HG02763 (cell line): ENCODE data around the gene LRFN4.

Source experiments
- ATAC-seq: cut with Tn5 transposase; IDR thresholded peaks from one replicate; pipeline ENCODE4 v1.9.1; 2021; ENCODE audit warnings: mild to moderate bottlenecking, moderate library complexity; ENCODE audit not compliant: unreplicated experiment

Gene LRFN4

GRCh38 chr11:66887526-66887925, 30.7 kb downstream of the LRFN4 start:
- ATAC-seq = no peak

GRCh38 chr11:66888282-66888681, 31.4 kb downstream of the LRFN4 start:
- ATAC-seq = no peak

DNA sequence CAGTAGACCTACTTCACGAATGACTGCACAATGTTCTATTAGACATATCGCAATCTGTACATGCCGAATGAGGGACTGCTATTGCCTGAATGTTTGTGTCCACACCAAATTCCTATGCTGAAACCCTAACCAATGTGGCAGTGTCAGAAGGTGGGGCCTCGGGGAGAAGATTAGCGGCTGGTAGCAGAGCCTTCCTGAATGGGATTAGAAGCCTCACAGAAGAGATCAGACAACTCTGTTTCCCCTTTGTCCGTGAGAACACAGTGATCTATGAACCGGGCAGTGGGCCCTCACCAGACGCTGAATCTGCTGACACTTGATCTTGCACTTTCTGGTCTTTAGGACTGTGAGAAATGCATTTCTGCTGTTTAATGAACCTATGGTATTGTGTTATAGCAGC, 33.1 kb downstream of the LRFN4 start:
- no peak for ATAC-seq

DNA sequence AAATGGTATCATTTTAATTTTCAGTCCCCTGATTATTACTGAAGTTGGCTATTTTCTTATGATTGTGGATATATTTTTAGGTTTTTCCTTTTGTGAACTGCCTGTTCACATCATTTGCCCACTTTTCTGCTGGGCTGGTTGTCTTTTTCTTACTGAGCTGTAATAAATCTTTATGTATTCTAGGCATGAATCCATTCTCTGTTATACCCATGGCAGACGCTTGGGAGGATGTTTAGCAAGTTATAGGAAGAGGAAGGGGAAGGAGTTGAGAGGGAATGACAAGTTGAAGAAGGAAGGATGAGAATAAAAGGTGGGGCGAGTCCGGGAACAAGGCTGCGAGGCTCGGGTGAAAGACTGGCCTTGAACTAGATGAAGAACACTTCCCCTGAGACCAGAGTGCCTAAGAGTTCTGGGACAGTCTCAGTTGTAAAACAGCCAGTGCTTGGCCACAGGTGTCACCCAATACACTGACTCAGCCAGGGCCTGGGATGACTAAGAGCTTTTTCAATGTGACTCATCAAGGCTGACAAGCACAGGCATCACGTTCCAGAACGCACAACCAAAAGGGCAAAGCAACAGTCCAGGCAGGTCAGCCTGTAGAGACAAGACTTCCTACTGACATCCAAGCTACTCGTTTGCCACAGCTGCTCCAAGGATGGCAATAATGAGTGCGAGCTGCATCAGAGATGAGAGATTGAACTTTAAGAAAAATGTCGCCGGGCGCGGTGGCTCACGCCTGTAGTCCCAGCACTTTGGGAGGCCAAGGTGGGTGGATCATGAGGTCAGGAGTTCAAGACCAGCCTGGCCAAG, 35.2 kb downstream of the LRFN4 start:
- ATAC-seq = no peak

GRCh38 chr11:66892911-66893310, 36.0 kb downstream of the LRFN4 start:
- no peak for ATAC-seq

DNA sequence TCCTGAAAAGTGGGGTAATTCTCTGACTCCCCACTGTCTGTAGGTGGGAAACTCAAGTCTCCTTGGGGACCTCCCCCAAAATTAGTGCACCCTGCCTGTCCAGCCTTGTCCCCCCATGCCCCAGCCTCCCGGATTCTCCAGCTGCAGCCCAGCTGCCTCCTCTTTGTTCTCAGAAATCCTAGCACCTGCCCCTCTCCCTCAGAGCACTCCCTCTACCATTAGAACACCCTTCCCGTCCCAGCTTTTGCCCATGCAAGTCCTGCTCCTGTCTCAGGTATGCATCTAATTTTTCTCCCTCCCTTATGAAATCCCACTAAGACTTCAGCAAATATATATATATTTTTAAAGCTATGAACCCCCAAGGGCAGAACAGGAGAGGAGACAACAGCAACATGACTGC, 37.3 kb downstream of the LRFN4 start:
- no peak for ATAC-seq

DNA sequence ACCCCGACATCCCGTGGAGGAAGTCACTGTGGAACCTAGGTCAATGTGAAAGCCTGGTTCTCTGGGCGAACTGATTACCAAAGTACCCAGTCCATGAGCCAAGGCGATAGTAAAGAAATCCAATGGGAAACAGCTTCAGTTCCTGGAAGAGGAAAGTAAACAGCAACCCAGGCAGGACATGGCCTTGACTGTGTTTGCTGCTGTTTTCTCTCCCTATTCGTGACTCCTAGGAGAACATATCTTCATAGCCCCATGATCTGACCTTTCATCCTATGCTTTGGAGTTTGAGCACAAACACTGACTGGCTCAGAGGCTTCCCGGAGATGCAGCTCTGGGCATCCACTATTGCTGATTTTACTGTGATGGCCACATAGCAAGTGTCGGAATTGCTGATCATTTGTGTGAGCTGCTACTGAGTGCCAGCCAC, 45.1 kb downstream of the LRFN4 start:
- ATAC-seq = no peak

GRCh38 chr11:66902486-66903177, 45.8 kb downstream of the LRFN4 start:
- ATAC-seq = no peak

GRCh38 chr11:66904055-66904454, 47.2 kb downstream of the LRFN4 start:
- ATAC-seq = no peak

- ATAC-seq = no peak
These were observed 47.7 kb downstream of the LRFN4 start for GRCh38 chr11:66904561-66904960.

- no peak for ATAC-seq
These were observed 48.2 kb downstream of the LRFN4 start for GRCh38 chr11:66904981-66905521.

GRCh38 chr11:66905631-66906030, 48.8 kb downstream of the LRFN4 start:
- ATAC-seq = no peak

- no peak for ATAC-seq
These were observed 49.3 kb downstream of the LRFN4 start for GRCh38 chr11:66906061-66906733.

GRCh38 chr11:66907751-66908630, 51.1 kb downstream of the LRFN4 start:
- no peak for ATAC-seq

DNA sequence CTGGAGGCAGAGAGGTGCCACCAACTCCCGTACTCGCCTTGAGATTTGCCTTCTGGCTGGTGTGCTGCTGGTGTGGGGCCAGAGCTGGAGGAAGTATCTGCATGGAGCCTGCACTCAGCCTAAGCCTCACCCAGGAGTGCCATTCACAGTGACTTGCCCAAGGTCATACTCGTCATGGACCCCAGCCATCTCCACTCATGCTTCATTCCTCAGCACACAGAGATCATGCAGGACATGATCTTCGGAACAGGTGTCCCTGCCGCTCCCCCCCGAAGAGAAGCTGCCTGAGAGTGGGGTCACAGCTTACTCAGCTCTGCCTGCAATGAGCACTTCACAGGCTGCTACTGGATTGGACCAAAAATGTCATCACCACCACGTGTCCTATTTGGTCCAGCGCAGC, 52.3 kb downstream of the LRFN4 start:
- ATAC-seq = no peak

GRCh38 chr11:66910016-66910415, 53.2 kb downstream of the LRFN4 start:
- ATAC-seq = no peak
